HepG2 (cell line): ENCODE results near the gene KDM3B. TPM values are rescaled to one million over a fixed set of nuclear protein-coding genes. Genes with fewer than 3 reads are reported as not detected.

Experiments used
- ASH2L ChIP-seq: fragments of 300-600, 200-600 bp; sonication (generic); IDR thresholded peaks from 2 replicates; pipeline ENCODE4 v1.7.0; 2017; ENCODE audit warnings: low read depth, mild to moderate bottlenecking, moderate library complexity, mixed read lengths, low read length; ENCODE audit not compliant: insufficient read length
- DNMT3B ChIP-seq: conservative IDR thresholded peaks from 2 replicates; pipeline ENCODE4 v1.6.1; 2016; ENCODE audit warnings: missing biosample characterization, control low read depth
- ELF4 ChIP-seq: sonication (generic); formaldehyde crosslinking; IDR thresholded peaks from 2 replicates; pipeline ENCODE4 v1.5.0; 2020; ENCODE audit warnings: missing genetic modification reagents, mild to moderate bottlenecking, moderate library complexity, borderline replicate concordance
- MAFF ChIP-seq: IDR thresholded peaks from 2 replicates; pipeline ENCODE4 v1.6.1; 2011; ENCODE audit warnings: low read depth, low read length, improper control_type of control experiment
- NFYB ChIP-seq: sonication (generic); formaldehyde crosslinking; IDR thresholded peaks from 2 replicates; pipeline ENCODE4 v1.4.0; 2020; ENCODE audit warnings: missing genetic modification reagents
- PRMT3 ChIP-seq: sonication (generic); formaldehyde crosslinking; IDR thresholded peaks from 2 replicates; pipeline ENCODE4 v1.8.1; 2022; ENCODE audit warnings: low read depth, mild to moderate bottlenecking, moderate library complexity, missing genetic modification reagents, borderline replicate concordance
- SKIL ChIP-seq: sonication (generic); formaldehyde crosslinking; IDR thresholded peaks from 2 replicates; pipeline ENCODE4 v1.8.0; 2022; ENCODE audit warnings: missing genetic modification reagents, mild to moderate bottlenecking, moderate library complexity, borderline replicate concordance
- SNRNP70 ChIP-seq: fragments of 200-400 bp; formaldehyde crosslinking; IDR thresholded peaks from 2 replicates; pipeline ENCODE4 v1.6.1; 2017; ENCODE audit warnings: mild to moderate bottlenecking, low read depth, low read length, moderate library complexity
- TARDBP ChIP-seq: sonication (generic); formaldehyde crosslinking; IDR thresholded peaks from 2 replicates; pipeline ENCODE4 v1.8.0; 2022; ENCODE audit warnings: mild to moderate bottlenecking, missing genetic modification reagents
- ZBTB7A ChIP-seq: sonication (generic); formaldehyde crosslinking; IDR thresholded peaks from 2 replicates; pipeline ENCODE4 v1.8.0; 2022; ENCODE audit warnings: mild to moderate bottlenecking, missing genetic modification reagents
- ZFAT ChIP-seq: sonication (generic); formaldehyde crosslinking; conservative IDR thresholded peaks from 2 replicates; pipeline ENCODE4 v1.8.1; 2023; ENCODE audit warnings: missing genetic modification reagents, inconsistent platforms
- ZFP37 ChIP-seq: sonication (generic); formaldehyde crosslinking; IDR thresholded peaks from 2 replicates; pipeline ENCODE4 v1.4.0; 2020; ENCODE audit warnings: missing genetic modification reagents, borderline replicate concordance
- ZNF10 ChIP-seq: sonication (generic); formaldehyde crosslinking; IDR thresholded peaks from 2 replicates; pipeline ENCODE4 v1.4.0; 2020; ENCODE audit warnings: mild to moderate bottlenecking, low read depth, missing genetic modification reagents, borderline replicate concordance
- ZNF253 ChIP-seq: sonication (generic); formaldehyde crosslinking; IDR thresholded peaks from 2 replicates; pipeline ENCODE4 v1.8.0; 2022; ENCODE audit warnings: mild to moderate bottlenecking, missing genetic modification reagents, borderline replicate concordance
- ZNF816 ChIP-seq: sonication (generic); formaldehyde crosslinking; IDR thresholded peaks from 2 replicates; pipeline ENCODE4 v1.8.0; 2022; ENCODE audit warnings: missing genetic modification reagents, mild to moderate bottlenecking, borderline replicate concordance
- polyA plus RNA-seq, 8 experiments: library from polyadenylated mRNA; depleted of rRNA in 3 of 8; stranded (reverse) in 7 of 8; unstranded in 1 of 8; fragments of >200 nt; fragmentation: Illumina TruSeq in 4 of 8; extraction: Trizol in 4 of 8; gene quantifications; 2 replicates each; pipeline versions ENCODE4 v1.2.1 to v1.2.3, GENCODE V29; 2011 to 2016; ENCODE audit warnings: low read depth in 4 of 8, missing spikeins in 1 of 8, mixed read lengths in 1 of 8; ENCODE audit not compliant: insufficient read depth in 1 of 8
- total RNA-seq, 5 experiments: library from RNA; depleted of rRNA; stranded (reverse); fragments of >200 nt; fragmentation: Illumina TruSeq; extraction: Trizol; gene quantifications; 2 replicates each; pipeline ENCODE4 v1.2.3, GENCODE V29; 2016; ENCODE audit warnings: low read depth in 1 of 5
- TF ChIP-seq, protein P1 (sequence below): sonication (generic); formaldehyde crosslinking; IDR thresholded peaks from 2 replicates; pipeline ENCODE4 v1.4.0; 2020; ENCODE audit warnings: missing genetic modification reagents, borderline replicate concordance
- TF ChIP-seq, protein P2 (sequence below): IDR thresholded peaks from 2 replicates; pipeline ENCODE4 v1.6.1; 2012; ENCODE audit warnings: low read depth, low read length, improper control_type of control experiment
- TF ChIP-seq, protein P3 (sequence below): IDR thresholded peaks from 2 replicates; pipeline ENCODE4 v1.6.1; 2016; ENCODE audit warnings: mild to moderate bottlenecking

Gene KDM3B
- total and polyA plus RNA-seq, 2 of the 13 experiments (the other 11 are each of a cell fraction or from before 2014, with no cell fraction given), result 19.7 to 34.3 TPM

- TF ChIP-seq, protein P1, sequence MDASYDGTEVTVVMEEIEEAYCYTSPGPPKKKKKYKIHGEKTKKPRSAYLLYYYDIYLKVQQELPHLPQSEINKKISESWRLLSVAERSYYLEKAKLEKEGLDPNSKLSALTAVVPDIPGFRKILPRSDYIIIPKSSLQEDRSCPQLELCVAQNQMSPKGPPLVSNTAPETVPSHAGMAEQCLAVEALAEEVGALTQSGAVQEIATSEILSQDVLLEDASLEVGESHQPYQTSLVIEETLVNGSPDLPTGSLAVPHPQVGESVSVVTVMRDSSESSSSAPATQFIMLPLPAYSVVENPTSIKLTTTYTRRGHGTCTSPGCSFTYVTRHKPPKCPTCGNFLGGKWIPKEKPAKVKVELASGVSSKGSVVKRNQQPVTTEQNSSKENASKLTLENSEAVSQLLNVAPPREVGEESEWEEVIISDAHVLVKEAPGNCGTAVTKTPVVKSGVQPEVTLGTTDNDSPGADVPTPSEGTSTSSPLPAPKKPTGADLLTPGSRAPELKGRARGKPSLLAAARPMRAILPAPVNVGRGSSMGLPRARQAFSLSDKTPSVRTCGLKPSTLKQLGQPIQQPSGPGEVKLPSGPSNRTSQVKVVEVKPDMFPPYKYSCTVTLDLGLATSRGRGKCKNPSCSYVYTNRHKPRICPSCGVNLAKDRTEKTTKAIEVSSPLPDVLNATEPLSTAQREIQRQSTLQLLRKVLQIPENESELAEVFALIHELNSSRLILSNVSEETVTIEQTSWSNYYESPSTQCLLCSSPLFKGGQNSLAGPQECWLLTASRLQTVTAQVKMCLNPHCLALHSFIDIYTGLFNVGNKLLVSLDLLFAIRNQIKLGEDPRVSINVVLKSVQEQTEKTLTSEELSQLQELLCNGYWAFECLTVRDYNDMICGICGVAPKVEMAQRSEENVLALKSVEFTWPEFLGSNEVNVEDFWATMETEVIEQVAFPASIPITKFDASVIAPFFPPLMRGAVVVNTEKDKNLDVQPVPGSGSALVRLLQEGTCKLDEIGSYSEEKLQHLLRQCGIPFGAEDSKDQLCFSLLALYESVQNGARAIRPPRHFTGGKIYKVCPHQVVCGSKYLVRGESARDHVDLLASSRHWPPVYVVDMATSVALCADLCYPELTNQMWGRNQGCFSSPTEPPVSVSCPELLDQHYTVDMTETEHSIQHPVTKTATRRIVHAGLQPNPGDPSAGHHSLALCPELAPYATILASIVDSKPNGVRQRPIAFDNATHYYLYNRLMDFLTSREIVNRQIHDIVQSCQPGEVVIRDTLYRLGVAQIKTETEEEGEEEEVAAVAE (CRISPR knock-in tag), result 0 out of 2 replicates have a peak, but pooled peaks have one; percentile 23
- peak; percentile 93 for TF ChIP-seq NFYB (CRISPR knock-in tag)
- TF ChIP-seq ZNF10 (CRISPR knock-in tag), result no peak
- TF ChIP-seq MAFF, result no peak
- TF ChIP-seq PRMT3 (CRISPR knock-in tag), result no peak
- 0 out of 2 replicates have a peak, but pooled peaks have one; percentile 23 for TF ChIP-seq ZNF253
- no peak for TF ChIP-seq ZFAT (CRISPR knock-in tag)
- TF ChIP-seq DNMT3B (CRISPR knock-in tag), result no peak
- no peak for TF ChIP-seq ZNF816 (CRISPR knock-in tag)
- no peak for TF ChIP-seq ASH2L
- TF ChIP-seq ZBTB7A (CRISPR knock-in tag), result no peak; the same call in 1 of the 2 replicates
- 0 out of 2 replicates have a peak, but pooled peaks have one; percentile 41 for TF ChIP-seq ZFP37 (CRISPR knock-in tag)
- no peak for TF ChIP-seq SKIL (CRISPR knock-in tag)
- TF ChIP-seq TARDBP (CRISPR knock-in tag), result no peak
- TF ChIP-seq ELF4, result no peak
- TF ChIP-seq, protein P2, sequence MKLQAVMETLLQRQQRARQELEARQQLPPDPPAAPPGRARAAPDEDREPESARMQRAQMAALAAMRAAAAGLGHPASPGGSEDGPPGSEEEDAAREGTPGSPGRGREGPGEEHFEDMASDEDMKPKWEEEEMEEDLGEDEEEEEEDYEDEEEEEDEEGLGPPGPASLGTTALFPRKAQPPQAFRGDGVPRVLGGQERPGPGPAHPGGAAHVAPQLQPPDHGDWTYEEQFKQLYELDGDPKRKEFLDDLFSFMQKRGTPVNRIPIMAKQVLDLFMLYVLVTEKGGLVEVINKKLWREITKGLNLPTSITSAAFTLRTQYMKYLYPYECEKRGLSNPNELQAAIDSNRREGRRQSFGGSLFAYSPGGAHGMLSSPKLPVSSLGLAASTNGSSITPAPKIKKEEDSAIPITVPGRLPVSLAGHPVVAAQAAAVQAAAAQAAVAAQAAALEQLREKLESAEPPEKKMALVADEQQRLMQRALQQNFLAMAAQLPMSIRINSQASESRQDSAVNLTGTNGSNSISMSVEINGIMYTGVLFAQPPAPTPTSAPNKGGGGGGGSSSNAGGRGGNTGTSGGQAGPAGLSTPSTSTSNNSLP, result no peak
- no peak for TF ChIP-seq SNRNP70
- TF ChIP-seq, protein P3, sequence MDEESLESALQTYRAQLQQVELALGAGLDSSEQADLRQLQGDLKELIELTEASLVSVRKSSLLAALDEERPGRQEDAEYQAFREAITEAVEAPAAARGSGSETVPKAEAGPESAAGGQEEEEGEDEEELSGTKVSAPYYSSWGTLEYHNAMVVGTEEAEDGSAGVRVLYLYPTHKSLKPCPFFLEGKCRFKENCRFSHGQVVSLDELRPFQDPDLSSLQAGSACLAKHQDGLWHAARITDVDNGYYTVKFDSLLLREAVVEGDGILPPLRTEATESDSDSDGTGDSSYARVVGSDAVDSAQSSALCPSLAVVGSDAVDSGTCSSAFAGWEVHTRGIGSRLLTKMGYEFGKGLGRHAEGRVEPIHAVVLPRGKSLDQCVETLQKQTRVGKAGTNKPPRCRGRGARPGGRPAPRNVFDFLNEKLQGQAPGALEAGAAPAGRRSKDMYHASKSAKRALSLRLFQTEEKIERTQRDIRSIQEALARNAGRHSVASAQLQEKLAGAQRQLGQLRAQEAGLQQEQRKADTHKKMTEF (CRISPR knock-in tag), result peak; percentile 66; the same call in 1 of the 2 replicates
Measured at GRCh38 chr5:138331449-138332368, 20.8 kb upstream of the KDM3B start, which contains the start of gene CDC25C (continued).
